HEK293T (cell line): ENCODE data around the gene MRPS35.
A peak's percentile ranks its signal among the peaks of the same experiment; 100 is the strongest.

Experiments used
- CTCF ChIA-PET: fragments of 350-600 bp; formaldehyde crosslinking; extraction: SDS; loops from one replicate; lab custom pipeline; 2021; ENCODE audit warnings: antibody characterized with exemption, inconsistent platforms; lab: Yijun Ruan, JAX
- POLR2A ChIA-PET: fragments of 350-600 bp; formaldehyde crosslinking; extraction: SDS; loops from one replicate; lab custom pipeline; 2020; ENCODE audit warnings: antibody characterized with exemption, inconsistent platforms; lab: Yijun Ruan, JAX
- DNase-seq: peaks from one replicate; pipeline ENCODE4 v3.0.0; 2012; ENCODE audit warnings: mixed read lengths; ENCODE audit errors: extremely low spot score
- ARNT ChIP-seq: fragments of 450-650 bp; IDR thresholded peaks from 2 replicates; pipeline ENCODE4 v1.6.1; 2017; ENCODE audit warnings: mild to moderate bottlenecking
- BHLHE40 ChIP-seq: fragments of 450-650 bp; IDR thresholded peaks from 2 replicates; pipeline ENCODE4 v1.6.1; 2016; ENCODE audit warnings: mild to moderate bottlenecking, moderate library complexity, borderline replicate concordance
- CTBP1 ChIP-seq: fragments of 450-650 bp; IDR thresholded peaks from 2 replicates; pipeline ENCODE4 v1.6.1; 2016; ENCODE audit warnings: borderline replicate concordance
- ELF4 ChIP-seq: fragments of 450-650 bp; IDR thresholded peaks from 2 replicates; pipeline ENCODE4 v1.6.1; 2017; ENCODE audit warnings: antibody characterized with exemption
- FOXA1 ChIP-seq: fragments of 450-650 bp; IDR thresholded peaks from 2 replicates; pipeline ENCODE4 v1.6.1; 2016; ENCODE audit warnings: mild to moderate bottlenecking
- FOXK2 ChIP-seq: fragments of 450-650 bp; IDR thresholded peaks from 2 replicates; pipeline ENCODE4 v1.6.1; 2016; ENCODE audit warnings: mild to moderate bottlenecking
- FOXM1 ChIP-seq: fragments of 450-650 bp; IDR thresholded peaks from 2 replicates; pipeline ENCODE4 v1.6.1; 2017; ENCODE audit warnings: mild to moderate bottlenecking, borderline replicate concordance
- HDGF ChIP-seq: fragments of 450-650 bp; IDR thresholded peaks from 2 replicates; pipeline ENCODE4 v1.6.1; 2017; ENCODE audit warnings: antibody characterized with exemption, borderline replicate concordance
- L3MBTL2 ChIP-seq: fragments of 450-650 bp; conservative IDR thresholded peaks from 2 replicates; pipeline ENCODE4 v1.6.1; 2016; ENCODE audit warnings: mild to moderate bottlenecking
- LEF1 ChIP-seq: fragments of 450-650 bp; IDR thresholded peaks from 2 replicates; pipeline ENCODE4 v1.6.1; 2017; ENCODE audit warnings: mild to moderate bottlenecking, borderline replicate concordance
- NFRKB ChIP-seq: fragments of 450-650 bp; IDR thresholded peaks from 2 replicates; pipeline ENCODE4 v1.6.1; 2016; ENCODE audit warnings: mild to moderate bottlenecking, moderate library complexity
- SP1 ChIP-seq: fragments of 450-650 bp; IDR thresholded peaks from 2 replicates; pipeline ENCODE4 v1.6.1; 2017
- SUZ12 ChIP-seq: fragments of 450-650 bp; IDR thresholded peaks from 2 replicates; pipeline ENCODE4 v1.6.1; 2016; ENCODE audit warnings: mild to moderate bottlenecking
- TARDBP ChIP-seq: fragments of 450-650 bp; IDR thresholded peaks from 2 replicates; pipeline ENCODE4 v1.6.1; 2016
- ZNF384 ChIP-seq: fragments of 450-650 bp; IDR thresholded peaks from 2 replicates; pipeline ENCODE4 v1.6.1; 2016
- TF ChIP-seq, protein P1 (sequence below): fragments of 450-650 bp; IDR thresholded peaks from 2 replicates; pipeline ENCODE4 v1.6.1; 2016

MRPS35 gene

DNA sequence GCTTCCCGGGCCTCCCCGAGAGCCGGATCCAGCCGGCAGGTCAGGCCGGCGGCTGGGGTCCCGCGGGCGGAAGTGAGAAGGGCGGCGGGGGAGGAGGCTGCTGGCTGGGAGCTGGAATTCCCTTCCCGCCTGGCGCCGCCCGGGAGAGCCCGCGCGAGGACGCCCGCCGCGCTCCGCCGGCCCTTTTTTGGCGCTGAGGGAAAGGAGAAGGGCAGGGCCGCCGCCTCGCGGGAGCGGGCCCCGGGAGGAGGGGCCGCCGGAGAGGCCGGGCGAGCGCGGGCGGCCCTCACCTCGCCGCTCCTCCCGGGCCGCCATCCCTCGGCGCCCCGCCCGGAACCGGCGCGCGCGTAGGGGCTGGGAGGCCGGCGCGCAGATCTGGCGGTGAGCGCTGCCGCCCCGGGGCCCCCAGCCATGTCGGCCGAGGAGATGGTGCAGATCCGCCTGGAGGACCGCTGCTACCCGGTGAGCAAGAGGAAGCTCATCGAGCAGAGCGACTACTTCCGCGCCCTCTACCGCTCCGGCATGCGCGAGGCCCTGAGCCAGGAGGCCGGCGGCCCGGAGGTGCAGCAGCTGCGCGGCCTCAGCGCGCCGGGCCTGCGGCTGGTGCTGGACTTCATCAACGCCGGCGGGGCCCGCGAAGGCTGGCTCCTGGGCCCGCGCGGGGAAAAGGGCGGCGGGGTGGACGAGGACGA, 69.4 kb downstream of the MRPS35 start, which contains the start of the genes KLHL42 and MANSC4:
Gene KLHL42, plus strand, starts transcription at position 314 of the 692 bp plus-strand sequence. Its CDS starts 98 bp downstream, at position 412.
Gene MANSC4, minus strand, starts transcription at position 317 of the 692 bp plus-strand sequence. CDS start 8,960 bp downstream, outside the sequence.
- TF ChIP-seq NFRKB, result no peak
- TF ChIP-seq FOXA1, result no peak
- no peak for TF ChIP-seq L3MBTL2
- TF ChIP-seq HDGF, result no peak
- TF ChIP-seq FOXK2, result no peak
- TF ChIP-seq ARNT, result no peak
- TF ChIP-seq, protein P1, sequence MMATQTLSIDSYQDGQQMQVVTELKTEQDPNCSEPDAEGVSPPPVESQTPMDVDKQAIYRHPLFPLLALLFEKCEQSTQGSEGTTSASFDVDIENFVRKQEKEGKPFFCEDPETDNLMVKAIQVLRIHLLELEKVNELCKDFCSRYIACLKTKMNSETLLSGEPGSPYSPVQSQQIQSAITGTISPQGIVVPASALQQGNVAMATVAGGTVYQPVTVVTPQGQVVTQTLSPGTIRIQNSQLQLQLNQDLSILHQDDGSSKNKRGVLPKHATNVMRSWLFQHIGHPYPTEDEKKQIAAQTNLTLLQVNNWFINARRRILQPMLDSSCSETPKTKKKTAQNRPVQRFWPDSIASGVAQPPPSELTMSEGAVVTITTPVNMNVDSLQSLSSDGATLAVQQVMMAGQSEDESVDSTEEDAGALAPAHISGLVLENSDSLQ, result no peak
- TF ChIP-seq FOXM1, result no peak
- TF ChIP-seq SP1, result no peak
- no peak for TF ChIP-seq ELF4
- no peak for TF ChIP-seq SUZ12
- no peak for TF ChIP-seq ZNF384
- TF ChIP-seq TARDBP, result no peak
- no peak for TF ChIP-seq BHLHE40
- ChIA-PET CTCF (no interaction called here), POLR2A (interaction anchor here (0.6 to 2.3 kb wide), 15 partner anchors 8 to 499 kb away, joined by 3 to 11 read pairs (median 4); partner anchors contain the start of genes MRPS35 and PPFIBP1)
- DNase-seq, result peak; percentile 70

DNA sequence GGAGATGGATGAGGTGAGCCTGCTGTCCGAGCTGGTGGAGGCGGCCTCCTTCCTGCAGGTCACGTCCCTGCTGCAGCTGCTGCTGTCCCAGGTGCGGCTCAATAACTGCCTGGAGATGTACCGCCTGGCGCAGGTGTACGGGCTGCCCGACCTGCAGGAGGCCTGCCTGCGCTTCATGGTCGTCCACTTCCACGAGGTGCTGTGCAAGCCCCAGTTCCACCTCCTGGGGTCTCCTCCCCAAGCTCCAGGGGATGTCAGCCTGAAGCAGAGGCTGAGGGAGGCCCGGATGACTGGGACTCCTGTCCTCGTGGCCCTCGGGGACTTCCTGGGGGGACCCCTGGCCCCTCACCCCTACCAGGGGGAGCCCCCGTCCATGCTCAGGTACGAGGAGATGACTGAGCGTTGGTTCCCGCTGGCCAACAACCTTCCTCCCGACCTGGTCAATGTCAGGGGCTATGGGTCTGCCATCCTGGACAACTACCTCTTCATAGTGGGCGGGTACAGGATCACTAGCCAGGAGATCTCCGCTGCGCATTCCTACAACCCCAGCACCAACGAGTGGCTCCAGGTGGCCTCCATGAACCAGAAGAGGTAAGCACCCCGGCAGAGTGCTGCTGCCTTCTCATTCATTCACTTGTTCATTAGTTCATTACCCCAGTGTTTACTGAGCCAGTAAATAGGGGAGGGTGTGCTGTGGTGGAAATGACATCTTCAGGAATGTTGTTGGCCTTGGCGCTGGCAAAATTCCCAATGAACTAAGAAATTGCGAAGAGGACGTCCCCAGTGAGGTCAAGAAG, 70.2 kb downstream of the MRPS35 start:
- POLR2A ChIA-PET, result interaction anchor here (0.6 to 2.3 kb wide), 11 partner anchors 9 to 500 kb away, joined by 3 to 11 read pairs (median 4); partner anchors contain the start of gene MRPS35

DNA sequence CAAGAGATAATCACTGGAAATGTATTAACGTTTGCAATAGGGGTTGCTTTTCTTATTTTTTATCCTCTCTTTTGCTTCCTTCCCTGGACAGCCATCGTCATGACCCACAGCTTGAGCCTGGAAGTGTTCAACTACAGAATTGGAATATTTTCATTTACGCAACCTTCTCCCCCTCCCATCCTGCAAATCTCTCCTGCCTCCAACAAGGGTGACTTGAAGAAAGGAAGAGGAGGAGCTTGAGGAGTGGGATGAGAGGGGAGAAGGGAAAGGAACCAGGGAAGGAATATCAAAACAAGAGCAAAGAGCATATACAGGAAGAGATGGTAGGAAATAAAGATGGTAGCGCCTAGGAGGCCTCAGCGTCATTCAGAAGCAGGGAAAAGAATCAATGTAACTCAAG, 71.0 kb downstream of the MRPS35 start:
- POLR2A ChIA-PET, result interaction anchor here (1.6 kb wide), 1 partner anchor 14 kb away, joined by 3 read pairs; no protein-coding TSS in a partner anchor
- TF ChIP-seq L3MBTL2, result 0 out of 2 replicates have a peak, but pooled peaks have one; percentile 12
- no peak for TF ChIP-seq HDGF
- no peak for DNase-seq
- CTCF ChIA-PET, result no interaction called here

More for the DNA sequence above, 70.2 kb downstream of the MRPS35 start:
- CTCF ChIA-PET, result no interaction called here
- TF ChIP-seq L3MBTL2 (peak; percentile 64), NFRKB (no peak)
- peak; percentile 25 for DNase-seq

DNA sequence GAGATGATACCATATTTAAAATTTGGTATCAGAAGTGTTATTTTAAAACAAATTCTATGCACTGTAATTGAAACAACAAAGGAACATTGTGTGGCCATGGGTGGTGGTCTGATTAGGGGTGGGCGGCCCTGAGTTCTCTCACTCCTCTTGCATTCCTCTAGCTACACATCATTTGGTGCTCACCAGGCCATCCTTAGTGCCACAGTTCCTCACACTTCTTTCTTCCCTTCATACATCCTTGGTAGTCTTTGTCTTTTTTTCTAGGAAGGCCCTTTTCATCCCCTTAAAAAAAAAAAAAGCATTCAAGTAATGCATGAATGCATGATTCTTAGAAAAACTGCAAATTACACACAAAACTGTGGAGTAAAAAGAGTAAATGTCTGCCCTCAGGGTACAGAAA, 71.8 kb downstream of the MRPS35 start:
- POLR2A ChIA-PET, result no interaction called here
- TF ChIP-seq NFRKB (no peak), LEF1 (no peak)
- CTCF ChIA-PET, result no interaction called here

DNA sequence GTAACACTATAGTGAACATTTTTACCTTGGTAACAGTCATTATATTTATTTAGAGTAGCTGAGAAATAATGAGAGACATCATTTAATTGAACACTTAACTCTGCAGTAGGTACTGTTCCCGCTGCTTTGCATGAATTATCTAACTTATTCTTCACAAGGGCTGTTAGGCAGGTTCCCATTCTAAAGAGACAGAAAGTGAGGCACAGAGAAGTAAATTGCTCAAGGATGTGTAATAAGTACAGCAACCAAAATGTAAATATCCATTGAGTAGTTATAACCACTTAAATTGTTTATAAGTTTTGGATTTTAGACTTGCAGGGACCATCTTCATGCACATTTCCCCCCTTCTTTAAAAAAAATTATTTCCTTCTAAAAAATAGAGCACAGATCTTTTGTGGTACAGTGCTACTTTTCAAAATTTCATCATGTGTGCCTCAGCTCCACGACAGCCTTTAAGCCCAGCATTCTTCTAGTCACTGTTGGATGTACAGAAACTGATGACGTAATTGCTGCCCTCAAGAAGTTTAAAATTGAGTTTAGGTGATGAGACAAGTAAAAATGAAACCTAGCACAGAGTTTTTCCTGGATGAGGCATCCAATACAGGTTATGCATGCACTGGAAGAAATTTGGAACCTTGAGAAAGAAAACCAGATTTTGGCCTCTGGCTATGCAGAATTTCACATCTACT, 75.4 kb downstream of the MRPS35 start:
- CTCF ChIA-PET, result no interaction called here
- no peak for DNase-seq
- TF ChIP-seq TARDBP (no peak), CTBP1 (no peak), SP1 (no peak), SUZ12 (no peak), FOXK2 (no peak), HDGF (no peak), LEF1 (no peak), ELF4 (no peak), FOXA1 (no peak), ARNT (no peak), NFRKB (no peak), L3MBTL2 (no peak)
- TF ChIP-seq, protein P1, result no peak
- POLR2A ChIA-PET, result no interaction called here

More for the DNA sequence above, 71.8 kb downstream of the MRPS35 start:
- DNase-seq, result no peak

DNA sequence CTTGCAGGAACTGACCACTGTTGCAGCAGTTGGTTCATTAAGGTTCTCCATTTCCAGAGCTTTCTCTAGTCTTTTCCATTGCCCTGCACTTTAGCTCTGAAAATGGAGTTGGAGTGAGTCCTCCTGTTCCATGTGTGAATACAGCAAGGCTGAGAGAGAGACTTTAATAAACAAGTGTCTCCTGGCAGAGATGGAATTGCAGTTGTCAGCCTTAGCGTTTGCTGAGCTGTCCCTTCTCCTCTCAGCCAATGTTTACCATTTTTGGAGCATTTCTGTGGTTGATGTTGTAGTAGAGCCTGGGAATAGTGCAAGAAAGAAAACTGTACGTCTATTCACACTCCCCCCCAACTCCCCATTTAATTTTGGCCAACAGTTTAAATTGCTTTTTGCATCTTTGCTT, 76.9 kb downstream of the MRPS35 start:
- no peak for DNase-seq
- ChIA-PET POLR2A (no interaction called here), CTCF (interaction anchor here (0.7 kb wide), 1 partner anchor 34 kb away, joined by 4 read pairs; no protein-coding TSS in a partner anchor)
- TF ChIP-seq TARDBP (no peak), HDGF (no peak), FOXM1 (no peak), SP1 (no peak), LEF1 (no peak), NFRKB (no peak), FOXA1 (no peak), ZNF384 (no peak), L3MBTL2 (no peak), FOXK2 (no peak), CTBP1 (no peak), ELF4 (no peak)

DNA sequence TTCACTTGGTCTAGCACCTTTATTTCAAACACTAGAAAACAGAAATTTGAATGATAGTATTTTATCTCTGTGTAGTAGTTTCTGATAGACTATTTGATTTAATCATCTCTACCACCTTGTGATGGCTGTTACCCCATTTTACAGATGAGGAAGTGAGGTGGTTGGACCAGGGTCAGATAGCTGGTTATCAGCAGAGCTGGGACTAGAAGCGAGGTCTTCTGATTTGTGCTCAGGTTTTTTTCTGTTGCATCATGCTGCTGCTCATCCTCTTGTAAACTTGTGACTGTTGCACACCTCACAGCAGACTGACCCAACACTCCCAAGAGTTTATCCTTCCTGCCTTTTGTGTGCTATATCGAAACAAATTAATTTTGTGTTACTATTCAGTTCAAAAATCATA, 79.5 kb downstream of the MRPS35 start:
- TF ChIP-seq TARDBP, result no peak
- no peak for TF ChIP-seq ARNT
- TF ChIP-seq LEF1, result no peak
- DNase-seq, result no peak
- ChIA-PET CTCF (no interaction called here), POLR2A (no interaction called here)
